Trophoblast cell (in vitro differentiated cells and primary cell): Measurements from ENCODE around the gene RTCA.
"Not testable (repeated sequence)": the region's sequence is repeated elsewhere in the genome, so short reads cannot be mapped to it uniquely, and the experiment has no call there.

Experiments
- DNase-seq, 2 donors: peaks; one replicate each; pipeline ENCODE4 v3.0.0-alpha.2; 2016
- H2AFZ ChIP-seq: 2 replicates; pipeline ENCODE4 v1.6.1; 2013; ENCODE audit warnings: low read length, moderate library complexity, mild to moderate bottlenecking; ENCODE audit not compliant: insufficient read depth, poor library complexity
- H2AK5ac ChIP-seq: 2 replicates; pipeline ENCODE4 v1.6.1; 2013; ENCODE audit warnings: mild to moderate bottlenecking, low read length
- H2BK120ac ChIP-seq: 2 replicates; pipeline ENCODE4 v1.6.1; 2013; ENCODE audit warnings: low read length, mild to moderate bottlenecking, moderate library complexity; ENCODE audit not compliant: insufficient read depth, poor library complexity
- H2BK12ac ChIP-seq: 2 replicates; pipeline ENCODE4 v1.6.1; 2013; ENCODE audit warnings: mild to moderate bottlenecking, low read length, moderate library complexity
- H2BK5ac ChIP-seq: 2 replicates; pipeline ENCODE4 v1.6.1; 2013; ENCODE audit warnings: low read length, low read depth, moderate library complexity, mild to moderate bottlenecking; ENCODE audit not compliant: poor library complexity
- H3K14ac ChIP-seq: 2 replicates; pipeline ENCODE4 v1.6.1; 2013; ENCODE audit warnings: mild to moderate bottlenecking, low read length
- H3K18ac ChIP-seq: 2 replicates; pipeline ENCODE4 v1.6.1; 2013; ENCODE audit warnings: mild to moderate bottlenecking, low read length
- H3K23ac ChIP-seq: 2 replicates; pipeline ENCODE4 v1.6.1; 2013; ENCODE audit warnings: low read length
- H3K27ac ChIP-seq: 2 replicates; pipeline ENCODE4 v1.5.1; 2013; ENCODE audit warnings: low read depth, mild to moderate bottlenecking, inconsistent platforms, low read length, moderate library complexity
- H3K27me3 ChIP-seq: 2 replicates; pipeline ENCODE4 v1.6.1; 2013; ENCODE audit warnings: inconsistent platforms, mild to moderate bottlenecking, low read length, moderate library complexity; ENCODE audit not compliant: insufficient read depth
- H3K36me3 ChIP-seq, 2 experiments: 1 replicate in 1 of 2; 2 replicates in 1 of 2; pipeline ENCODE4 v1.6.1; 2013; ENCODE audit warnings: low read length in 2 of 2, mild to moderate bottlenecking in 2 of 2, moderate library complexity in 1 of 2; ENCODE audit not compliant: insufficient read depth in 2 of 2, control insufficient read depth in 1 of 2
- H3K4ac ChIP-seq: 2 replicates; pipeline ENCODE4 v1.6.1; 2013; ENCODE audit warnings: low read depth, mild to moderate bottlenecking, low read length, moderate library complexity
- H3K4me1 ChIP-seq, 2 experiments: 1 replicate in 1 of 2; 2 replicates in 1 of 2; pipeline ENCODE4 v1.6.1; 2013; ENCODE audit warnings: low read length in 2 of 2, mild to moderate bottlenecking in 2 of 2, moderate library complexity in 1 of 2; ENCODE audit not compliant: insufficient read depth in 2 of 2, control insufficient read depth in 1 of 2
- H3K4me2 ChIP-seq: 2 replicates; pipeline ENCODE4 v1.6.1; 2013; ENCODE audit warnings: inconsistent platforms, mild to moderate bottlenecking, low read length, moderate library complexity
- H3K4me3 ChIP-seq: 2 replicates; pipeline ENCODE4 v1.5.1; 2013; ENCODE audit warnings: mild to moderate bottlenecking, low read depth, low read length, inconsistent platforms
- H3K79me1 ChIP-seq: one replicate; pipeline ENCODE4 v1.6.1; 2013; ENCODE audit warnings: low read length
- H3K79me2 ChIP-seq: 2 replicates; pipeline ENCODE4 v1.6.1; 2013; ENCODE audit warnings: low read length, mild to moderate bottlenecking; ENCODE audit not compliant: control insufficient read depth, insufficient read depth, poor library complexity
- H3K9ac ChIP-seq: 2 replicates; pipeline ENCODE4 v1.6.1; 2013; ENCODE audit warnings: mild to moderate bottlenecking, low read length
- H3K9me3 ChIP-seq: 2 replicates; pipeline ENCODE4 v1.6.1; 2013; ENCODE audit warnings: low read depth, mild to moderate bottlenecking, control low read depth, inconsistent platforms, low read length; ENCODE audit not compliant: insufficient read depth
- H4K12ac ChIP-seq: 2 replicates; pipeline ENCODE4 v1.6.1; 2013; ENCODE audit warnings: low read depth, mild to moderate bottlenecking, low read length, moderate library complexity
- H4K8ac ChIP-seq: 2 replicates; pipeline ENCODE4 v1.6.1; 2013; ENCODE audit warnings: low read depth, mild to moderate bottlenecking, low read length, moderate library complexity
- H4K91ac ChIP-seq: one replicate; pipeline ENCODE4 v1.6.1; 2013; ENCODE audit warnings: low read depth, mild to moderate bottlenecking, low read length, moderate library complexity
- WGBS: extraction: QIAGEN DNeasy Blood & Tissue Kit; methylation state at CpG from one replicate; pipeline ENCODE4 v1.1.7; 2013; ENCODE audit warnings: missing lambda C conversion rate; ENCODE audit not compliant: insufficient read length, insufficient coverage; ENCODE audit errors: extremely low coverage; 5-methylcytosine and 5-hydroxymethylcytosine counted together

Gene RTCA

DNA sequence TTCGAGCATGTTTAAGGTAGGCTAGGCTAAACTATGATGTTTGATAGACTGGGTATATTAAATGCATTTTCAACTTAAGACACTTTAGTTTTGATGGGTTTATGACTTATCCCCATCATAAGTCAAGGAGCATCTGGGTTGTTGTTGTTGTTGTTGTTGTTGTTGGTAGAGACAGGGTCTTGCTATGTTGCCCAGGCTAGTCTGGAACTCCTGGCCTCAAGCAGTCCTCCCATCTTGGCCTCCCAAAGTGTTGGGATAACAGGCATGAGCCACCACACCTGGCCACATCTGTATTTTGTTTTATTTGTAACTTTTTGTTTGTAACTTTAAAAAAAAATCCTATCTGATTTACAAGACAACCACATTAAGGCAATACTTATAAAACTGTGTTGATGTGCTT is 33.9 kb upstream of the RTCA start:
- DNase-seq = no peak
- H2BK12ac ChIP-seq = no peak overlapping the region
- H3K79me2 ChIP-seq = no peaks in the 10 kb centered on the region
- no peak overlapping the region for H3K18ac ChIP-seq
- H4K91ac ChIP-seq = no peak overlapping the region
- WGBS = no CpG with 5 or more reads among the region's 1 CpG
- no peak overlapping the region for H3K4me2 ChIP-seq
- no peak overlapping the region for H2BK120ac ChIP-seq
- no peaks in the 10 kb centered on the region for H3K4me1 ChIP-seq
- H3K9ac ChIP-seq = no peak overlapping the region
- H3K79me1 ChIP-seq = no peaks in the 10 kb centered on the region
- no peaks in the 10 kb centered on the region for H3K9me3 ChIP-seq
- no peak overlapping the region for H2AK5ac ChIP-seq
- no peak overlapping the region for H3K23ac ChIP-seq
- no peak overlapping the region for H3K4ac ChIP-seq
- no peak overlapping the region for H2BK5ac ChIP-seq
- no peak overlapping the region for H3K27ac ChIP-seq
- no peak overlapping the region for H3K4me3 ChIP-seq
- peaks cover 4 to 5% of the 10 kb centered on the region in 2 experiments for H3K36me3 ChIP-seq
- H3K27me3 ChIP-seq = no peaks in the 10 kb centered on the region
- no peak overlapping the region for H4K8ac ChIP-seq
- H4K12ac ChIP-seq = no peak overlapping the region
- no peak overlapping the region for H2AFZ ChIP-seq
- no peak overlapping the region for H3K14ac ChIP-seq

DNA sequence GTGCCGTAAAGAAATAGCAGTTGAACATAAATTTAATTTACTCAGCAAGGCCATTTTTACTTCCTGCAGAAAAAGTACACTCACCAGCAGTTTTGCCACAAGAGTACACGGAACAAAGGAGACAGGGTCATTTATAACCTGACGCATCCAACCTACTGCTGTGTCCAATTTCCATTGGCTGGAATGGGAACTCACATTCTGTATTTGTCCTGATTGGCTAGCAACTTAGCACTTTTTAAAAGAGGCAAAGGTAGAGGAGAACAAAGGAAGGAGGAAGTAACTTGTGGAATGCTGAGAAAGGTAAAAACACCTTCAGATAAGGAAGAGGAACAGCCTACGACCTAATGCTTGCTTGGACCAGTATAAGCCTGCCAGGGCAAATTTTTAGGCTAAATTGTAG is 32.5 kb upstream of the RTCA start:
- H3K27me3 ChIP-seq, H3K9me3 ChIP-seq, H4K12ac ChIP-seq, H2BK120ac ChIP-seq, H3K9ac ChIP-seq, H2BK5ac ChIP-seq, H4K91ac ChIP-seq, H3K4me3 ChIP-seq, H3K23ac ChIP-seq, H4K8ac ChIP-seq, H2AK5ac ChIP-seq, H3K18ac ChIP-seq, H2AFZ ChIP-seq, H3K4ac ChIP-seq, H3K27ac ChIP-seq, H2BK12ac ChIP-seq, H3K14ac ChIP-seq, H3K79me2 ChIP-seq, H3K4me1 ChIP-seq, H3K79me1 ChIP-seq, H3K36me3 ChIP-seq, DNase-seq, H3K4me2 ChIP-seq: not testable (repeated sequence)
- WGBS = no CpG with 5 or more reads among the region's 4 CpGs

DNA sequence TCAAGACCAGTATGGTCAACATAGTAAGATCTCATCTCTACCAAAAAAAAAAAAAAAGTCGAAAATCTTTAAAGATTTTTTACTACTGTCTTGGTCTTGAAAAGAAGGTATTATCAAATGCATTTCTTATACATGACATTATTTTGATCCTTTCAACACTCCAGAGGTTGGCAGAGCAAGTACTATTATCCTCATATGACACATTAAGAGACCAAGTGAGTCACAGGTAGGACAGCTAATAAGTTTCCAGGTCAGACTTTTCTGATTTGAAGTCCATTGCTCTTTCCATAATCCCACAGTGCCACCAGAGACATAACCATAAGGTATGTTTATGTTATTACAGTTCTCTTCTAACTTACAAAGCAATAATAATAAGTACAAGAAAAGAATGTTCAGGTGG is 31.6 kb upstream of the RTCA start:
- Histone ChIP-seq H3K4ac (no peak overlapping the region), H3K79me1 (no peaks in the 10 kb centered on the region), H2BK12ac (no peak overlapping the region), H3K27ac (no peak overlapping the region), H3K23ac (no peak overlapping the region), H3K14ac (no peak overlapping the region), H4K91ac (no peak overlapping the region), H3K27me3 (no peaks in the 10 kb centered on the region), H3K9ac (no peak overlapping the region), H4K12ac (no peak overlapping the region), H2BK120ac (no peak overlapping the region), H2AFZ (no peak overlapping the region), H4K8ac (no peak overlapping the region), H3K18ac (no peak overlapping the region), H3K4me2 (no peak overlapping the region), H3K79me2 (no peaks in the 10 kb centered on the region), H2AK5ac (no peak overlapping the region), H3K4me3 (no peak overlapping the region), H3K4me1 (no peaks in the 10 kb centered on the region), H3K9me3 (no peaks in the 10 kb centered on the region), H2BK5ac (no peak overlapping the region), H3K36me3 (peaks cover 1 to 7% of the 10 kb centered on the region in 2 experiments)
- DNase-seq = no peak
- WGBS = no CpG with 5 or more reads among the region's 1 CpG

DNA sequence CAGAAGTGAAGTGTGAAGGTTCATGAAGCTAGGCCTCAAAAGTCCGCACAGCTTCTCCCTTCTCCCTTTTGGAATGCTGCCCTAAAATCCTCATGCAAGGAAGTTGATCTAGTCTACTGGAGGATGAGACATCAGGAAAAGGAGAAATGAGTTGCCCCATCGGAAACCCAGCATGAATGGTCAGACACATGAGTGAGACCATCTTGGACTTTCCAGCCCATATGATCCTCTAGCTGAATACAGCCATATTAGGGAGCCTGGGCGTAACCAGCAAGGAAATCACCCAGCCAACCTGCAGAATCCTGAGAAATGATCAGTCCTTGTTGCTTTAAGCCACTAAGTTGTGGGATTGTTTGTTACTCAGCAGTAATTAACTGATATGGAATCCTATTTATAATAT is 28.9 kb upstream of the RTCA start:
- Histone ChIP-seq H2BK12ac (no peak overlapping the region), H3K9ac (no peak overlapping the region), H3K36me3 (peaks cover 2 to 7% of the 10 kb centered on the region in 2 experiments), H3K14ac (no peak overlapping the region), H2BK120ac (no peak overlapping the region), H3K9me3 (no peaks in the 10 kb centered on the region), H3K79me2 (no peaks in the 10 kb centered on the region), H3K18ac (no peak overlapping the region), H2AFZ (no peak overlapping the region), H3K23ac (no peak overlapping the region), H3K4me2 (no peak overlapping the region), H4K12ac (no peak overlapping the region), H2BK5ac (no peak overlapping the region), H3K4me3 (no peak overlapping the region), H4K8ac (no peak overlapping the region), H2AK5ac (no peak overlapping the region), H3K79me1 (no peaks in the 10 kb centered on the region), H3K27ac (no peak overlapping the region), H3K4ac (no peak overlapping the region), H3K4me1 (no peaks in the 10 kb centered on the region), H3K27me3 (no peaks in the 10 kb centered on the region), H4K91ac (no peak overlapping the region)
- DNase-seq = no peak
- no CpG with 5 or more reads among the region's 3 CpGs for WGBS
